DND-41 (cell line): ENCODE results near the gene NDUFA13.

Source experiments
- ATAC-seq: fragments of 200-7000 bp; cut with Tn5 transposase; 3 replicates; pipeline ENCODE4 v1.9.1; 2021; ENCODE audit warnings: low read depth; ENCODE audit not compliant: insufficient read depth
- DNase-seq: peaks from one replicate; pipeline ENCODE4 v3.0.0-alpha.2; 2020
- H2AFZ ChIP-seq: 2 replicates; pipeline ENCODE4 v1.6.0; 2012; ENCODE audit warnings: low read depth, low read length
- H3K27ac ChIP-seq: 2 replicates; pipeline ENCODE4 v1.5.1; 2012; ENCODE audit warnings: low read length, inconsistent platforms
- H3K27me3 ChIP-seq: fragments of 200-600 bp; sonication (generic); 2 replicates; pipeline ENCODE4 v1.6.0; 2012; ENCODE audit warnings: low read length, mild to moderate bottlenecking, inconsistent platforms; ENCODE audit not compliant: insufficient read depth, poor library complexity
- H3K36me3 ChIP-seq: 2 replicates; pipeline ENCODE4 v1.5.1; 2012; ENCODE audit warnings: low read length, inconsistent platforms; ENCODE audit not compliant: insufficient read depth
- H3K4me1 ChIP-seq: 2 replicates; pipeline ENCODE4 v1.5.1; 2012; ENCODE audit warnings: mild to moderate bottlenecking, low read length; ENCODE audit not compliant: insufficient read depth
- H3K4me2 ChIP-seq: 2 replicates; pipeline ENCODE4 v1.6.0; 2012; ENCODE audit warnings: mild to moderate bottlenecking, moderate library complexity, low read length, inconsistent platforms; ENCODE audit not compliant: insufficient read depth
- H3K4me3 ChIP-seq, 2 experiments: fragments of 200-600 bp in 1 of 2; shearing (Covaris generic) in 1 of 2; 2 replicates each; pipeline ENCODE4 v1.5.1; 2012 to 2016; ENCODE audit warnings: inconsistent platforms in 2 of 2, low read length in 2 of 2, mild to moderate bottlenecking in 2 of 2, low read depth in 1 of 2, moderate library complexity in 1 of 2
- H3K79me2 ChIP-seq: 2 replicates; pipeline ENCODE4 v1.6.0; 2012; ENCODE audit warnings: low read length, inconsistent platforms; ENCODE audit not compliant: insufficient read depth
- H3K9ac ChIP-seq: 2 replicates; pipeline ENCODE4 v1.6.0; 2012; ENCODE audit warnings: low read depth, mild to moderate bottlenecking, inconsistent platforms, low read length, moderate library complexity
- H3K9me3 ChIP-seq: 2 replicates; pipeline ENCODE4 v1.5.1; 2012; ENCODE audit warnings: low read length, moderate library complexity, mild to moderate bottlenecking, inconsistent platforms; ENCODE audit not compliant: insufficient read depth, severe bottlenecking
- H4K20me1 ChIP-seq: 2 replicates; pipeline ENCODE4 v1.6.0; 2012; ENCODE audit warnings: low read length; ENCODE audit not compliant: insufficient read depth
- CTCF ChIP-seq: IDR thresholded peaks from 2 replicates; pipeline ENCODE4 v1.5.1; 2012; ENCODE audit warnings: borderline replicate concordance, low read length, moderate library complexity, mild to moderate bottlenecking; ENCODE audit not compliant: poor library complexity, severe bottlenecking; ENCODE audit errors: extremely low read depth
- EZH2 ChIP-seq: IDR thresholded peaks from 3 replicates; pipeline ENCODE4 v1.6.1; 2012; ENCODE audit warnings: borderline replicate concordance, low read depth, mild to moderate bottlenecking, moderate library complexity, low read length, inconsistent platforms; ENCODE audit not compliant: severe bottlenecking

The NDUFA13 gene

DNA sequence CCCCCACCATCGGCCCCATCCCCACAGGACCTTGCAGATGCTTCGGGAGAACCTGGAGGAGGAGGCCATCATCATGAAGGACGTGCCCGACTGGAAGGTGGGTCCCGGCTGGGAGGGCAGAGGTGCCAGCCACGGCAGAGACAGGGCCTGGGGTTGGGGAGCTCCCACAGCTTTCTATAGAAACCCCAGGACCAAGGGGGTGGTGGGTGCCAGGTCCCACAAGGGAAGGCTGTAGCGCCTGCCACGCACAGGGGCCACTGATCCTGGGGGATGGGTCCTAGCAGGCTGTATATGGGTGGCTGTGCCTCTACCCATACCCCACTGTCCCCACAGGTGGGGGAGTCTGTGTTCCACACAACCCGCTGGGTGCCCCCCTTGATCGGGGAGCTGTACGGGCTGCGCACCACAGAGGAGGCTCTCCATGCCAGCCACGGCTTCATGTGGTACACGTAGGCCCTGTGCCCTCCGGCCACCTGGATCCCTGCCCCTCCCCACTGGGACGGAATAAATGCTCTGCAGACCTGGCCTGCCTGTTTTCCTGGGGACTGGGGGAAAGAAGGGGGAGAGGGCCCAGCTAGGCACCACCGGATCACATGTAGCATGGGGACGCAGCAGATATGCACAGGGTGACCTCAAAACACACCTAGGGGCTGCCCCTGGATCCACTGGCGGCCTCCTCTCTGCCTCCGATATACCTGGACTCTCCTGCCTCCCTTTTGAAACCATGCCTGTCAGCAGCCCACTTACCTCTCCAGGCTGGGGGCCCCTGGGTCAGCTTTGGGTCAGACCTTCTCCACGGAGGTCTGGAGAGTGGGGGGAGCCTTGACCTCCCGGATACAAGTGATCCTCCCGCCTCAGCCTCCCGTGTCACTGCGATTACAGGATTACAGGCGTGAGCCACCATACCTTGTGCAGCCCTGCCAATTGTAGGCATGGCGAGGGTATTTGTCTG lies 11.9 kb downstream of the NDUFA13 start:
- Histone ChIP-seq H4K20me1 (peaks cover 52% of the 10 kb centered on the region), H2AFZ (no peak overlapping the region), H3K4me3 (no peak overlapping the region), H3K79me2 (peaks cover 30% of the 10 kb centered on the region), H3K9me3 (no peaks in the 10 kb centered on the region), H3K27ac (no peak overlapping the region), H3K27me3 (no peaks in the 10 kb centered on the region), H3K4me2 (no peak overlapping the region), H3K4me1 (peaks cover 10% of the 10 kb centered on the region), H3K9ac (no peak overlapping the region), H3K36me3 (peaks cover 63% of the 10 kb centered on the region)
- ATAC-seq: no peak
- no peak for TF ChIP-seq EZH2
- no peak for TF ChIP-seq CTCF
- DNase-seq: no peak

GRCh38 chr19:19528721-19529490 lies 12.9 kb downstream of the NDUFA13 start, which contains the start of gene YJEFN3:
Gene YJEFN3, plus strand, starts transcription at chr19:19528911. Its CDS starts 22 bp downstream, at chr19:19528933.
- Histone ChIP-seq H3K9ac (no peak within 1 kb of the TSS), H2AFZ (no peak within 1 kb of the TSS), H3K27ac (no peak within 1 kb of the TSS), H3K9me3 (no peaks in the 10 kb centered on the region), H3K79me2 (peaks cover 21% of the 10 kb centered on the region), H3K27me3 (no peaks in the 10 kb centered on the region), H3K4me3 (no peak within 1 kb of the TSS), H3K4me1 (peaks cover 10% of the 10 kb centered on the region), H3K4me2 (no peak within 1 kb of the TSS), H3K36me3 (peaks cover 56% of the 10 kb centered on the region), H4K20me1 (peaks cover 49% of the 10 kb centered on the region)
- ATAC-seq: no peak
- DNase-seq: no peak
- TF ChIP-seq CTCF: no peak

GRCh38 chr19:19529783-19530422 lies 13.9 kb downstream of the NDUFA13 start:
- no peak overlapping the region for H3K9ac ChIP-seq
- TF ChIP-seq CTCF: no peak
- no peak for TF ChIP-seq EZH2
- ATAC-seq: no peak

More at GRCh38 chr19:19529783-19530422, 13.9 kb downstream of the NDUFA13 start:
- H4K20me1 ChIP-seq: peaks cover 40% of the 10 kb centered on the region
- H3K9me3 ChIP-seq: no peaks in the 10 kb centered on the region
- no peak overlapping the region for H2AFZ ChIP-seq
- no peak overlapping the region for H3K4me3 ChIP-seq
- H3K27ac ChIP-seq: no peak overlapping the region
- no peak for DNase-seq
- H3K36me3 ChIP-seq: peaks cover 50% of the 10 kb centered on the region
- no peaks in the 10 kb centered on the region for H3K27me3 ChIP-seq
- peaks cover 10% of the 10 kb centered on the region for H3K4me1 ChIP-seq
- no peak overlapping the region for H3K4me2 ChIP-seq
- H3K79me2 ChIP-seq: peaks cover 11% of the 10 kb centered on the region
